ENCODE measurements around the gene LTO1. TPM values are rescaled to one million over a fixed set of nuclear protein-coding genes. Genes with fewer than 3 reads are reported as not detected.

Gene LTO1
- polyA plus RNA-seq, 3 donors: 22.2 to 42.9 (median 30.7) TPM

- DNase-seq (ENCODE audit: extremely low read depth in 1 of 11, low read depth in 9 of 11, low spot score in 4 of 11): no peak
Observed at GRCh38 chr11:69664103-69664775, 10.9 kb downstream of the LTO1 start.

GRCh38 chr11:69663326-69663725 lies 11.8 kb downstream of the LTO1 start:
- DNase-seq (ENCODE audit: extremely low read depth in 1 of 11, low read depth in 9 of 11, low spot score in 4 of 11): no peak

- DNase-seq (ENCODE audit: extremely low read depth in 1 of 11, low read depth in 9 of 11, low spot score in 4 of 11): no peak
Observed at GRCh38 chr11:69662806-69663205, 12.3 kb downstream of the LTO1 start.

DNA sequence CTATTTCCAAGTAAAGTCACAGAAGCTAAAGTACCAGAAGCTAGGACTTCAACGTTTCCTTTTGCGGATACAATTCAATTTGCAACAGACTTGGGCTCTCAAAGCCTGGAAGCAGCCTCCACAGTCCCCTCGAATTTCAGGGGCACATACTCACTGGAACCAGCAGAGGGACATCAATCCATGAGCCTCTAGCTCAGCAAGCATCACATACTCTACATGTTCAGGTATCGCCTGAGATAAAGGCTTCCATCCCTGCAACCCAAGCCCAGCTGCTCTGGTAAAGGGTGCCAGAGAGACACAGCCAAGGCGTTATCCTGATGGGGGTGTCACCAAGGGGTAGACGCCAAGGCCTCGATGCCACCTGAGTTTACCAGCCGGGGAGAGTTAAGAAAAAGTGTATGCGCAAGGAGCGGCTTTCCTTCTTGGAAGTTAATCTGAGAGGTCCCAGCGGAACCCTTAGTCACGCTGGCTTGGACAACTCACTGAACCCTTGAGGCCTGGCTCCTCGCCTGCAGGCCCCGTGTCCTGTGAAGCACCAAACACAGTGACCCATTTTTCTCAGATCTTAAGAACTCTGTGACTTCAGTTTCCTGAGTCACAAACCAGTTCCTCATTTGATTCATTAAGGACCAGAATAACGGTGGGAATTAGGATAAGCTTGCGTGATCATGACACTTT lies 13.0 kb downstream of the LTO1 start:
- no peak for DNase-seq (ENCODE audit: extremely low read depth in 1 of 11, low read depth in 9 of 11, low spot score in 4 of 11)

DNA sequence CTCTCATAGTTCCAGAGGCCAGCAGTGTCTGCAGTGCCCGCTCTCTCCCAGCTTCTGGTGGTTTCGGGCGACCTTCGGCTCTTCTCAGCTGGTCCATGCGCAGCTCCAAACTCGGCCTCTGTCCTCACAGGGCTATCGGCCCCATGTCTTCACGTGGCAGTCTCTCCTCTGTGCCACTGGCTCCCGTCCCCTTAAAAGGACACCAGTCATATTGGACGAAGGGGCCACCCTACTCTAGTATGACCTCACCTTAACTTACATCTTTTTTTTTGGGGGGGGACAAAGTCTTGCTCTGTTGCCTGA lies 13.8 kb downstream of the LTO1 start:
- no peak for DNase-seq (ENCODE audit: extremely low read depth in 1 of 11, low read depth in 9 of 11, low spot score in 4 of 11)

- DNase-seq (ENCODE audit: extremely low read depth in 1 of 11, low read depth in 9 of 11, low spot score in 4 of 11): no peak
Observed at GRCh38 chr11:69660001-69660500, 15.1 kb downstream of the LTO1 start.

- DNase-seq (ENCODE audit: extremely low read depth in 1 of 11, low read depth in 9 of 11, low spot score in 4 of 11): no peak
Observed at GRCh38 chr11:69659591-69659990, 15.6 kb downstream of the LTO1 start.

DNA sequence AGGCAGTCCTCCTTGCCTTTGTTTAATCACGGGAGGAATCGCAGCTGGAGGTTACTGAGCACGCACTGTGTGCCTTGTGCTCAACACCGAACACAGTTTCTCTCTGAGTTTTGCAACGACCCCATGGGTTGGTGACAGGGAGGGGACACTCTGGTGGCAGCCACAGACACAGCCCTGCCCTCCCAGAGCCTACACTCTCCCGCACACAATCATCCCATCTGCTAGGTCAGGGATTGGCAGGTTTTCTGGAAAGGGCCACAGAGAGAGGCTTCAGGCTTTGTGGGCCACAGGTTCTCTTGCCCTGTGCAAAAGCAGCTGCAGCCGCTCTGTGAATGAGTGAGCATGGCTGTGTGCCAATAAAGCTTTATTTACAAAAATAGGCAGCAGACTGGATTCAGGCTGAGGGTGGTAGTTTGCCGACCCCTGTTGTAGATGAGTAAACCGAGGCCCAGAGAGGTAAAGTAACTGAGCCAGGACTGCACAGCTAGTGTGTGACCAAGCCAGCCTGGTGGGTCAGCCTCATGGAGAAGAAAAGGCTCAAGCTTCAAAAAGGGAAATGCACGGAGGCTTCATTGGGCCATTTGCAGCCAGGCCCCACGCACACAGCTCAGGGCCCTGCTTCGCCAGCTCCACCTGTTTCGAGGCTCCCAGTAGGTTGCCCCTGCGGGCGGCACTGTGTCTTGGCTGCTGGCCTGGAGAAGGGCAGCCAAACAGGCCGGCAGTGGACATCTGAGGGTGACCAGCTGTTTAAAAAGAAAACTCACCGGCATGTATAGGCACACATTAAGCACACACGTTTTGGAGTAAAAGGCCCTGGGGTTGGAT lies 16.3 kb downstream of the LTO1 start:
- DNase-seq (ENCODE audit: extremely low read depth in 1 of 11, low read depth in 9 of 11, low spot score in 4 of 11): no peak

DNA sequence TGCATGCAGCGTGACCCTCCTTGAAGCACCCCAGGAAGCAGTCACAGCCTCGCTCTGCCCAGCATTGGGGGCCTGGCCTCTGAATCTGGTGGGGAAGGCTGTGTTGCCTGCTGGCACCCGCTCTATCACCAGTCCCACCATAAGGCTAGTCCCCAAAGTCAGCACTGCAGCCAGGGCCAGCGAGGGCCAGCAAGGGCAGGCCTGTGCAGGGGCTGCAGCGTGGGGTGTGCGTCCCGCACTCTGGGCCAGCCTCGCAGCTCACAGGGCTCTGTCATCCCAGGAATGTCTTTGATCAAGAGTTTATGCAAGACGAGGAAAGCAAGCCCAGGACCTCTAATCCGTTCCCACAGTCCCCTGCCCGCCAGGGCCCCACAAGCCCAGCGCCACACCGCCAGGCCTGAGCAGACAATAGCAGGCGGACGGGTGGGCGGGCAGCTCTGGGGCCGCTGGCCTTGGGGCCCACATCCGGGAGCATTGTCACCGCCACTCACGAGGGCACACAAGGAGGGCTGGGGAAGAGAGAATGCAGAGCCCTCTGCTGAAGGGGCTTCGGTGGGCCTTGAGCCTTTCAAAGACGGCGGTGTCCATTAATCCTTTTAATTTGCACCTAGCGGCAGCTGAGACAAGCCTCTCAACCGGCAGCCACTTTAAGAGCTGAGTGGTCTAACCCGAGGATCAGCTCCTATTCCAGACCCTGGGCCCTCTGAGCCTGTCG lies 17.1 kb downstream of the LTO1 start:
- no peak for DNase-seq (ENCODE audit: extremely low read depth in 1 of 11, low read depth in 9 of 11, low spot score in 4 of 11)

- no peak for DNase-seq (ENCODE audit: extremely low read depth in 1 of 11, low read depth in 9 of 11, low spot score in 4 of 11)
Observed at GRCh38 chr11:69657456-69657910, 17.7 kb downstream of the LTO1 start.

DNA sequence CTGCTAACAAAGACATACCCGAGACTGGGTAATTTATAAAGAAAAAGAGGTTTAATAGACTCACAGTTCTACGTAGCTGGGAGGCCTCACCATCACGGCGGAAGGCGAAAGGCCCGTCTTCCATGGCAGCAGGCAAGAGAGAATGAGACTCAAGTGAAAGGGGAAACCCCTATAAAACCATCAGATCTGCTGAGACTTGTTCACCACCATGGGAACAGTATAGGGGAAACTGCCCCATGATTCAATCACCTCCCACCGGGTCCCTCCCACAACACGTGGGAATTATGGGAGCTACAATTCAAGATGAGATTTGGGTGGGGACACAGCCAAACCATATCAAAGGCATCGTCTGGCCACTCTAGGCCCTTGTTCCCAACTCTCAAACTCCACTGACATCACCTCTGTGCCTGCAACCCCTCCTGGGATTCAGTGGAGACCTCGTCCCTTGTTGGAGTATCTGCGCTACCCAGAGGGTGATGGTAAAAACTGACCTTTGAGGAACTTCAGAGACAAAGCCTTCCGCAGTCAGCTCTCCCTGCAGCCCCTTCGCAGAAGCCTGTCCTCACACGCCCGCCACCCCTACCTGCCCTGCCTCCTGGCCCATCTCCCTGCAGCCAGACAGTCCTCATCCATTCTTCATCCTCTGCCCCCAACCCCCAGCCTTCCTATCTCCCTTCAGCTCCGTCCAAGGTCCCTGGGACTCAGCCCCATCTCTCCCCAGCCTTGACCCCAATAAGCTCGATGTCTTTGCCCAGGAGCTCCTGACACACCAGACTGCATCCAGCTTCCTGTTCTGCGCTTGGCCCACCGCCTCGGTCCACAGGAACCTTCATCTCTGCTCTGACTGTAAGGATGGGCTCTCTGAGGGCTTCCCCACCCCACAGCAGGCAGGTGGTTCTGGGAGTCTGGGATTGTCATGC lies 18.4 kb downstream of the LTO1 start:
- no peak for DNase-seq (ENCODE audit: extremely low read depth in 1 of 11, low read depth in 9 of 11, low spot score in 4 of 11)

- DNase-seq (ENCODE audit: extremely low read depth in 1 of 11, low read depth in 9 of 11, low spot score in 4 of 11): no peak
Observed at GRCh38 chr11:69655479-69656428, 19.4 kb downstream of the LTO1 start.

- no peak for DNase-seq (ENCODE audit: extremely low read depth in 1 of 11, low read depth in 9 of 11, low spot score in 4 of 11)
Observed at GRCh38 chr11:69654660-69655478, 20.3 kb downstream of the LTO1 start.

DNA sequence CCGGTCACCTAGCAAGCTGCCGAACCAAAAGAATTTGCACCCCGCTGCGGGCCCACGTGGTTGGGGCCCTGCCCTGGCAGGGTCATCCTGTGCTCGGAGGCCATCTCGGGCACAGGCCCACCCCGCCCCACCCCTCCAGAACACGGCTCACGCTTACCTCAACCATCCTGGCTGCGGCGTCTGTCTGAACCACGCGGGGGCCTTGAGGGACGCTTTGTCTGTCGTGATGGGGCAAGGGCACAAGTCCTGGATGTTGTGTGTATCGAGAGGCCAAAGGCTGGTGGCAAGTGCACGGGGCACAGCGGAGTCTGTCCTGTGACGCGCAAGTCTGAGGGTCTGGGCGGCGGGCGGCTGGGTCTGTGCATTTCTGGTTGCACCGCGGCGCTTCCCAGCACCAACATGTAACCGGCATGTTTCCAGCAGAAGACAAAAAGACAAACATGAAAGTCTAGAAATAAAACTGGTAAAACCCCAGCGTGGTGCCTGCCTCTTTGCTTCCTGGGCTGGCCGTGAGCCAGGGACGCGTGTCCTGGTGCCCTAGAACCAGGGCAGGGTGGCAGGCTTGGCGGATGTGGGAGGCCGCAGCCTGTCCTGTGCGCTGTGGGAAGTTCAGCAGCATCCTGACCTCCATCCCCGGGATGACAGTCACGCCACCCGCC lies 21.0 kb downstream of the LTO1 start:
- no peak for DNase-seq (ENCODE audit: extremely low read depth in 1 of 11, low read depth in 9 of 11, low spot score in 4 of 11)

DNA sequence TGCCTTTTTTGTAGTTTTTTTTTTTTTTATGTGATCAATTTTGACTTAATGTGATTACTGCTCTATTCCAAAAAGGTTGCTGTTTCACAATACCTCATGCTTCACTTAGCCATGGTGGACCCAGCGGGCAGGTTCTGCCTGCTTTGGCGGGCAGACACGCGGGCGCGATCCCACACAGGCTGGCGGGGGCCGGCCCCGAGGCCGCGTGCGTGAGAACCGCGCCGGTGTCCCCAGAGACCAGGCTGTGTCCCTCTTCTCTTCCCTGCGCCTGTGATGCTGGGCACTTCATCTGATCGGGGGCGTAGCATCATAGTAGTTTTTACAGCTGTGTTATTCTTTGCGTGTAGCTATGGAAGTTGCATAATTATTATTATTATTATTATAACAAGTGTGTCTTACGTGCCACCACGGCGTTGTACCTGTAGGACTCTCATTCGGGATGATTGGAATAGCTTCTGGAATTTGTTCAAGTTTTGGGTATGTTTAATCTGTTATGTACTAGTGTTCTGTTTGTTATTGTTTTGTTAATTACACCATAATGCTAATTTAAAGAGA lies 21.7 kb downstream of the LTO1 start:
- DNase-seq (ENCODE audit: extremely low read depth in 1 of 11, low read depth in 9 of 11, low spot score in 4 of 11): no peak

DNA sequence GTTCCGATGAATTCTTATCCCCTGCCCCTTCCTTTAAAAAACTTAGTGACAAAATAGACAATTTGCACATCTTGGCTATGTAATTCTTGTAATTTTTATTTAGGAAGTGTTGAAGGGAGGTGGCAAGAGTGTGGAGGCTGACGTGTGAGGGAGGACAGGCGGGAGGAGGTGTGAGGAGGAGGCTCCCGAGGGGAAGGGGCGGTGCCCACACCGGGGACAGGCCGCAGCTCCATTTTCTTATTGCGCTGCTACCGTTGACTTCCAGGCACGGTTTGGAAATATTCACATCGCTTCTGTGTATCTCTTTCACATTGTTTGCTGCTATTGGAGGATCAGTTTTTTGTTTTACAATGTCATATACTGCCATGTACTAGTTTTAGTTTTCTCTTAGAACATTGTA lies 22.2 kb downstream of the LTO1 start:
- no peak for DNase-seq (ENCODE audit: extremely low read depth in 1 of 11, low read depth in 9 of 11, low spot score in 4 of 11)

Measured in renal cortex interstitium (tissue), 11 donors.